A549 (cell line): ENCODE results near the gene ADK. TPM values are rescaled to one million over a fixed set of nuclear protein-coding genes. Genes with fewer than 3 reads are reported as not detected.

Experiments
- ATAC-seq, 2 experiments: fragments of 200-7000 bp in 1 of 2; fragments of >200 bp in 1 of 2; cut with Nextera tagmentation in 1 of 2; cut with Tn5 transposase in 1 of 2; 3 replicates each; pipeline versions ENCODE4 v1.8.0 to v1.9.1; 2018 to 2020; ENCODE audit warnings: mild to moderate bottlenecking in 1 of 2, moderate library complexity in 1 of 2
- CTCF ChIA-PET: fragments of 300-600 bp; sonication (Branson Sonifier 250); formaldehyde crosslinking; extraction: SDS; loops from one replicate; lab custom pipeline; 2021; ENCODE audit warnings: antibody characterized with exemption, inconsistent platforms; lab: Yijun Ruan, JAX
- POLR2A ChIA-PET: fragments of 350-600 bp; formaldehyde crosslinking; extraction: SDS; loops from one replicate; lab custom pipeline; 2021; ENCODE audit warnings: antibody characterized with exemption, inconsistent platforms; lab: Yijun Ruan, JAX
- DNase-seq, 2 experiments: peaks; one replicate each; pipeline versions ENCODE4 v3.0.0 to v3.0.0-alpha.2; 2011 to 2016; ENCODE audit warnings: low read depth in 1 of 2, low spot score in 1 of 2
- FAIRE-seq: peaks from 2 replicates; lab custom pipeline; 2011; peaks lifted over from hg19 to GRCh38; lab: Jason Lieb, UNC
- H3K27ac ChIP-seq, 2 experiments: fragments of >200 bp; sonication (Bioruptor Twin); formaldehyde crosslinking; 3 replicates each; pipeline ENCODE4 v1.5.1; 2016 to 2017
- H3K4me1 ChIP-seq: fragments of >200 bp; sonication (Bioruptor Twin); formaldehyde crosslinking; 3 replicates; pipeline ENCODE4 v1.6.1; 2016
- H3K4me2 ChIP-seq: fragments of >200 bp; sonication (Bioruptor Twin); formaldehyde crosslinking; 3 replicates; pipeline ENCODE4 v1.6.1; 2016
- H3K4me3 ChIP-seq: fragments of >200 bp; sonication (Bioruptor Twin); formaldehyde crosslinking; 3 replicates; pipeline ENCODE4 v1.5.1; 2016
- H3K9me3 ChIP-seq: fragments of >200 bp; sonication (Bioruptor Twin); formaldehyde crosslinking; 3 replicates; pipeline ENCODE4 v1.6.1; 2016
- ATOH8 ChIP-seq: fragments of 250-450 bp; sonication (Bioruptor Pico); IDR thresholded peaks from 2 replicates; pipeline ENCODE4 v1.5.0; 2020; ENCODE audit warnings: low read depth, mild to moderate bottlenecking, moderate library complexity
- BCL3 ChIP-seq: fragments of >200 bp; sonication (Bioruptor Twin); formaldehyde crosslinking; IDR thresholded peaks from 3 replicates; pipeline ENCODE4 v1.6.1; 2016
- BHLHE40 ChIP-seq: IDR thresholded peaks from 2 replicates; pipeline ENCODE4 v1.6.1; 2012; ENCODE audit warnings: low read depth, low read length, inconsistent platforms
- CEBPB ChIP-seq, 2 experiments: fragments of >200 bp in 1 of 2; sonication (Bioruptor Twin) in 1 of 2; formaldehyde crosslinking in 1 of 2; IDR thresholded peaks; 2 replicates each; pipeline ENCODE4 v1.6.1; 2012 to 2016
- CHD4 ChIP-seq: fragments of 200-600 bp; sonication (generic); IDR thresholded peaks from 2 replicates; pipeline ENCODE4 v1.6.1; 2016; ENCODE audit warnings: antibody characterized with exemption, mild to moderate bottlenecking, borderline replicate concordance
- EHF ChIP-seq: fragments of 250-450 bp; sonication (Bioruptor Pico); IDR thresholded peaks from 2 replicates; pipeline ENCODE4 v1.5.0; 2020; ENCODE audit warnings: mild to moderate bottlenecking
- EP300 ChIP-seq, 2 experiments: fragments of >200 bp; sonication (Bioruptor Twin); formaldehyde crosslinking; IDR thresholded peaks; 2 replicates in 1 of 2; 3 replicates in 1 of 2; pipeline ENCODE4 v1.6.1; 2016 to 2017
- ESRRA ChIP-seq: fragments of 150-350 bp; IDR thresholded peaks from 2 replicates; pipeline ENCODE4 v1.6.1; 2014; ENCODE audit warnings: mild to moderate bottlenecking, low read length, borderline replicate concordance
- FOXS1 ChIP-seq: fragments of 250-450 bp; sonication (Bioruptor Pico); IDR thresholded peaks from 2 replicates; pipeline ENCODE4 v1.5.0; 2020; ENCODE audit warnings: mild to moderate bottlenecking, moderate library complexity
- GATA3 ChIP-seq: IDR thresholded peaks from 2 replicates; pipeline ENCODE4 v1.6.1; 2012; ENCODE audit warnings: borderline replicate concordance
- HDAC2 ChIP-seq: fragments of 200-600 bp; sonication (generic); IDR thresholded peaks from 2 replicates; pipeline ENCODE4 v1.6.1; 2016
- HOXB13 ChIP-seq: fragments of 250-450 bp; sonication (Bioruptor Pico); IDR thresholded peaks from 2 replicates; pipeline ENCODE4 v1.5.0; 2020; ENCODE audit warnings: low read depth, mild to moderate bottlenecking, moderate library complexity
- JUN ChIP-seq, 2 experiments: fragments of >200 bp; sonication (Bioruptor Twin); formaldehyde crosslinking; IDR thresholded peaks; 2 replicates in 1 of 2; 3 replicates in 1 of 2; pipeline ENCODE4 v1.6.1; 2016 to 2017
- JUNB ChIP-seq: fragments of >200 bp; sonication (Bioruptor Twin); formaldehyde crosslinking; IDR thresholded peaks from 2 replicates; pipeline ENCODE4 v1.6.1; 2016
- MAX ChIP-seq: IDR thresholded peaks from 2 replicates; pipeline ENCODE4 v1.6.1; 2012
- MAZ ChIP-seq: fragments of 150-350 bp; IDR thresholded peaks from 2 replicates; pipeline ENCODE4 v1.6.1; 2014; ENCODE audit warnings: antibody characterized with exemption, low read depth, low read length, borderline replicate concordance
- NPAS2 ChIP-seq: fragments of 250-450 bp; sonication (Bioruptor Pico); IDR thresholded peaks from 2 replicates; pipeline ENCODE4 v1.8.0; 2022; ENCODE audit warnings: mild to moderate bottlenecking, moderate library complexity, borderline replicate concordance
- PBX3 ChIP-seq: IDR thresholded peaks from 2 replicates; pipeline ENCODE4 v1.6.1; 2012
- POLR2A ChIP-seq: IDR thresholded peaks from 2 replicates; pipeline ENCODE4 v1.6.1; 2012; ENCODE audit warnings: mild to moderate bottlenecking, low read length
- RARB ChIP-seq: fragments of 250-450 bp; sonication (Bioruptor Pico); IDR thresholded peaks from 2 replicates; pipeline ENCODE4 v1.8.0; 2021; ENCODE audit warnings: mild to moderate bottlenecking, moderate library complexity
- SMC3 ChIP-seq: fragments of >200 bp; sonication (Bioruptor Twin); formaldehyde crosslinking; IDR thresholded peaks from 3 replicates; pipeline ENCODE4 v1.6.1; 2018; ENCODE audit warnings: inconsistent platforms
- TFCP2L1 ChIP-seq: fragments of 250-450 bp; sonication (Bioruptor Pico); IDR thresholded peaks from 2 replicates; pipeline ENCODE4 v1.5.0; 2021; ENCODE audit warnings: mild to moderate bottlenecking
- USF2 ChIP-seq: fragments of 450-650 bp; IDR thresholded peaks from 2 replicates; pipeline ENCODE4 v1.6.1; 2014; ENCODE audit warnings: antibody characterized with exemption
- ZC3H11A ChIP-seq: fragments of 450-650 bp; IDR thresholded peaks from 2 replicates; pipeline ENCODE4 v1.6.1; 2014; ENCODE audit warnings: antibody characterized with exemption, mild to moderate bottlenecking
- ZFP36 ChIP-seq: fragments of 450-650 bp; IDR thresholded peaks from 2 replicates; pipeline ENCODE4 v1.6.1; 2014; ENCODE audit warnings: borderline replicate concordance; ENCODE audit not compliant: partially characterized antibody
- ZSCAN20 ChIP-seq: fragments of 250-450 bp; sonication (Bioruptor Pico); IDR thresholded peaks from 2 replicates; pipeline ENCODE4 v1.8.0; 2022; ENCODE audit warnings: mild to moderate bottlenecking, moderate library complexity
- WGBS: methylation state at CpG from one replicate; pipeline ENCODE4 v1.1.6; 2017; ENCODE audit errors: missing lambda C conversion rate; 5-methylcytosine and 5-hydroxymethylcytosine counted together
- polyA plus RNA-seq, 4 experiments: library from polyadenylated mRNA; depleted of rRNA in 3 of 4; stranded (reverse); fragments of >200 nt; fragmentation: RNase III in 1 of 4; extraction: RNeasy Plus Mini Kit Qiagen cat#74134 plus additional on column Dnase treatment in 1 of 4; gene quantifications; 2 replicates in 3 of 4; 3 replicates in 1 of 4; pipeline ENCODE4 v1.2.3, GENCODE V29; 2011 to 2017
- TF ChIP-seq, protein P1 (sequence below): fragments of >200 bp; sonication (Bioruptor Twin); formaldehyde crosslinking; IDR thresholded peaks from 2 replicates; pipeline ENCODE4 v1.6.1; 2016

The ADK gene
- polyA plus RNA-seq, 2 of the 4 experiments (the other 2 are of a cell fraction) = 35.8 to 40.7 TPM

DNA sequence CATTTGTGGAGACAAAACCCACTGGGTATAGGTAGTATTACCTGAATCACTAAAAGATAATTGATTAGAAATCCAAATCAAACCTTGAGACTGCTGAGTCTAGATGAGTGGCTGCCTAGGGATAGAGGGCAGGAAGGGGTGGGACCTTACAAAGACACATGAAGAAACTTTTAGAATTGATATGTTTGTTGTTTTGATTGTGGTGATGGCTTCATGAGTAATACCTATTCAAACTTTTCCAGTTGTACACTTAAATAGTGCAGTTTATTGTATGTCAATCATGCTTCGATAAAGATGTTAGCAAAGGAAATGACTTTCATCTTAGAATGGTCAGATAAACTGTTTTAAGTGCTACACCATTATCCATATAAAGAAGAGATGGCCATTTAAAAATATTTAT, 486.7 kb downstream of the ADK start:
- no peak for TF ChIP-seq ESRRA
- no peak overlapping the region for H3K4me2 ChIP-seq
- DNase-seq (no peak), ATAC-seq (no peak), FAIRE-seq (no peak)
- CTCF ChIA-PET = no interaction called here
- POLR2A ChIA-PET = no interaction called here
- 80% methylated on average over 1 of the region's 1 CpG for WGBS
- no peak overlapping the region for H3K27ac ChIP-seq
- no peaks in the 10 kb centered on the region for H3K4me1 ChIP-seq
- no peak overlapping the region for H3K4me3 ChIP-seq
- H3K9me3 ChIP-seq = no peaks in the 10 kb centered on the region

DNA sequence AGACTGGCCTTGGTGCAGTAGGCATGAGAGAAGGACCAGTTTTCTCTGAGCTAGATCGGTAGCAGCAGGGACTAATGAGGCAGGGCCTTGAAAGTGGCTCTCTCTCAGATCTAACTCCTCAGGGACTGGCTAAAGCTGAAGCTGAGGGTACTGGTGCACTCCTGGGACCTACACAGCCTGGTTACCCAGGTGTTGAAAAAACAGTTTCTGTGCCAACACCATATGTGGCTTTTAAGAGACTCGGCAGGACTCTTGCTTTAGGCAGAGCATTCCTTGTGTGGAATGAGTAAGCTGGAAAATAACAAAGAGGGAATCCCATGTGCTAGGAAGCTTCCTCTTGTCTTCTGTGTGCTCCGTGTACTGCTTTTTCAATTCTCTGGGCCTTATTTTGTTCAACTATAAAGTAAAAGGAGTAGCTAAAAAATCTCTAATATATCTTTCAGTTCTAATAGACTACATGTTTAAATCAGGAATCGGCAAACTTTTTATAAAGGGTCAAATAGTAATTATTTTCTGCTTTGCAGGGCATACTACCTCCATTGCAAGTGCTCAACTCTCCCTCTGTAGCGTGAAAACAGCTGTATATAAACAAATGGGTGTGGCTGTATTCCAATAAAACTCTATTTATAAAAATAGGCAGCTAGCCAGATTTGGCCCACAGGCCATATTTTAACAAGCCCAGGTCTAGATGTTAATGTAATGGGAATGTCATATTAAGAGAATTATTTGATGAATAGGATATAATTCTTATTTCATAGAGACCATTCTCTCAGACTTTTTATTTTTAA, 489.3 kb downstream of the ADK start:
- CTCF ChIA-PET = no interaction called here
- DNase-seq = no peak
- no peak for FAIRE-seq
- no peak overlapping the region for H3K27ac ChIP-seq
- 84% methylated on average over 5 of the region's 5 CpGs for WGBS
- POLR2A ChIA-PET = no interaction called here
- no peak overlapping the region for H3K4me3 ChIP-seq
- H3K9me3 ChIP-seq = peaks cover 3% of the 10 kb centered on the region; the same call in 1 of the 3 replicates
- TF ChIP-seq TFCP2L1 (CRISPR knock-in tag) = no peak
- no peak for TF ChIP-seq EHF (CRISPR knock-in tag)
- no peak for TF ChIP-seq USF2
- TF ChIP-seq CHD4 = no peak
- no peak for TF ChIP-seq MAZ
- no peak for TF ChIP-seq JUN (IDR thresholded peaks at IDR 0.05)
- no peak for TF ChIP-seq POLR2A
- TF ChIP-seq BCL3 = no peak
- TF ChIP-seq MAX = no peak
- TF ChIP-seq PBX3 = no peak
- no peak for TF ChIP-seq SMC3
- TF ChIP-seq, all 56 proteins: peak for 0
- Histone ChIP-seq H3K4me2 (no peak overlapping the region), H3K4me1 (no peaks in the 10 kb centered on the region)
- ATAC-seq = no peak

DNA sequence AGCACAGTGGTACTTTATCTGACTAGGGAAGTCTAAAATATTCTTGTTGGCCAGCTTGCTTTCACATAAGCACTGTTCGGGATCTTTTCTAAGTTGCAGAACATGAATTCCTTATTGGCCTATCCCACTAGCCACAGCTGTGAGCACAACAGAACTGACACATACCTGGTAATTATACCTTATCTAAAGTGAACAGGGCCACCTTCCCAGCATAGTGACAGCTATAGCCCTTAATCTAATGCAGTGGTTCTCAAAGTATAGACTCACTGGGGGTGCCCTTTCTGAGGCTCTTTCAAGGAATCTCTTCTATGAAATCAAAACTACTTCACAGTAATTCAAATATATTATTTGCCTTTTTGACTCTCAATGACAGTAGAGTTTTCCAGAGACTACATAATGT, 490.6 kb downstream of the ADK start:
- no peaks in the 10 kb centered on the region for H3K4me1 ChIP-seq
- FAIRE-seq = no peak
- POLR2A ChIA-PET = no interaction called here
- no peak for DNase-seq
- TF ChIP-seq NPAS2 (CRISPR knock-in tag) (no peak), JUNB (no peak), ZSCAN20 (CRISPR knock-in tag) (no peak), FOXS1 (no peak)
- H3K4me3 ChIP-seq = no peak overlapping the region
- 96% methylated on average over 1 of the region's 1 CpG for WGBS
- CTCF ChIA-PET = no interaction called here
- H3K9me3 ChIP-seq = peaks cover 3% of the 10 kb centered on the region; the same call in 1 of the 3 replicates
- no peak overlapping the region for H3K27ac ChIP-seq
- no peak for ATAC-seq
- H3K4me2 ChIP-seq = no peak overlapping the region

DNA sequence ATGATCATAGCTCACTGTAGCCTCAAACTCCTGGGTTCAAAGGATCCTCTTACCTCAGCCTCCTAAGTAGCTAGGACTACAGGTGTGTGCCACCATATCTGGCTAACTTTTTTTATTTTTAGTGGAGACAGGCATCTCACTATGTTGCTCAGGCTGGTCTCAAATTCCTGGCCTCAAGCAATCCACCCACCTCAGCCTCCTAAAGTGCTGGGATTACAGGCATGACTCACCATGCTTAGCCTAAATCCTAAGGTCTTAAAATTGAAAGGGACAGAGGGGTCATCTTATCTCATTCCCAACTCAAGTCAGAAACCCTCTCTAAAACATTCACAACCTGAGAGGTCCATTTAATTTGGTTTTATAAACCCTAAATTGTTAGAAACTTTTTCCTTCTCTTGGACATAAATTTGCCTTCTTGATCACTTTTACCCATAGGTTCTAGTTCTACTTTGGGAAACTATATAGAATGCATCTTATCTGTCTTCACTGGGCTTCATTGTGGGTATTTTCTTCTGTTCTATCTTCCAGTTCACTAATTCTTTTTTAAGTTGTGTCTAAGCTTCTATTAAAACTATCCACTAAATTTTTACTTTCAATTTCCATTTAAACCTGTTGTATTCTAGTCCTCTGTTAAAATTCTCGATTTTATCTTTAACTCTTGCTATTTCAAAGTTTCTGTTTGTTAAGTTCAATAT, 492.0 kb downstream of the ADK start:
- 64% methylated on average over 1 of the region's 1 CpG for WGBS
- Histone ChIP-seq H3K4me1 (no peaks in the 10 kb centered on the region), H3K4me3 (no peak overlapping the region), H3K27ac (no peak overlapping the region), H3K9me3 (peaks cover 3% of the 10 kb centered on the region; the same call in 1 of the 3 replicates), H3K4me2 (no peak overlapping the region)
- POLR2A ChIA-PET = no interaction called here
- no peak for FAIRE-seq
- no peak for ATAC-seq
- CTCF ChIA-PET = interaction anchor here (0.7 kb wide), 1 partner anchor 21 kb away, joined by 3 read pairs; no protein-coding TSS in a partner anchor
- DNase-seq = no peak
- TF ChIP-seq HOXB13 = no peak
- no peak for TF ChIP-seq HDAC2
- no peak for TF ChIP-seq BHLHE40
- TF ChIP-seq RARB = no peak
- no peak for TF ChIP-seq GATA3
- TF ChIP-seq JUN (IDR thresholded peaks at IDR 0.05) = no peak
- TF ChIP-seq CHD4 = no peak
- no peak for TF ChIP-seq ZC3H11A
- no peak for TF ChIP-seq CEBPB (IDR thresholded peaks at IDR 0.05)
- no peak for TF ChIP-seq ATOH8
- no peak for TF ChIP-seq ZFP36
- TF ChIP-seq EP300 (IDR thresholded peaks at IDR 0.05) = no peak
- TF ChIP-seq, protein P1, sequence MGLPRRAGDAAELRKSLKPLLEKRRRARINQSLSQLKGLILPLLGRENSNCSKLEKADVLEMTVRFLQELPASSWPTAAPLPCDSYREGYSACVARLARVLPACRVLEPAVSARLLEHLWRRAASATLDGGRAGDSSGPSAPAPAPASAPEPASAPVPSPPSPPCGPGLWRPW = no peak
- no peak for TF ChIP-seq MAZ
- TF ChIP-seq, all 56 proteins: peak for 0
